RKO (cell line): Measurements from ENCODE around the gene MAPK10.
"Not testable (repeated sequence)": the region's sequence is repeated elsewhere in the genome, so short reads cannot be mapped to it uniquely, and the experiment has no call there.

Experiments
- DNase-seq: peaks from one replicate; pipeline ENCODE4 v3.0.0-alpha.2; 2016; ENCODE audit warnings: low spot score

The MAPK10 gene

DNA sequence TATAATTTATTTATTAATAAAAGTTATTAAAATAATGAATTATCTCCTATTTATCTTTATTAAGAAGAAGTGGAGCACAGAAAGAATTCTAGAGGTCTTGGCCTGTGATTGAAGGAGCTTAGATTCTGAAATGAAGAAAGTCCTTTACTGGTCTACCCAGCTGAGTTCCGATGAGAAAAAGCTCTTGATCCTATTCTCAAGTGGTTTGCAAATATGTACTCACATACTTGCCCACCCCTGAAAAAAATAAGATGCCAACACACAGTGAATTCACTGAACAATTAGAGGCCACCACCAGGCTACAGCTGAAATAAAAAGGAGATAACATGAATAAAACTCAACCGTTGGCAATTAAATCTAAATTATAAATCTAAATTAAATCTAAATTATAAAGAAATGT lies 253.4 kb downstream of the MAPK10 start:
- no peak for DNase-seq

DNA sequence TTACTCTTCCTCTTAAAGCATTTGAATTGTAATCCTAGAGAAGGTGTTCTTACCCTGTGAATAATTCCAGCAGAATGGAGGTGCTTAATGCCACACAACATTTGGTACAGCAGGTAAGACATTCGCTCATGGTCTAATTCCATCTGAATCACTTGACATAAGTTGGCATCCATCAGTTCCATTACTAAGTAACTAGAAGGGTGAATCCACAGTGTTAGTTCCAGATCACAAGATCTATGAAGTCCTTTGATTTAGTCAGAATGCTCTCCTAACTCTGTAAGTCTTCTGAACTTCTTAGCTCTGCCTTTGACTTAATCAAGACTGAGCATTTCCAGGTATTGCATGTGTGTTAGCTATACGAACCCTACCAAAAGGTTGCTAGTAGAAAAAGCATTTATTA lies 258.0 kb downstream of the MAPK10 start:
- no peak for DNase-seq

DNA sequence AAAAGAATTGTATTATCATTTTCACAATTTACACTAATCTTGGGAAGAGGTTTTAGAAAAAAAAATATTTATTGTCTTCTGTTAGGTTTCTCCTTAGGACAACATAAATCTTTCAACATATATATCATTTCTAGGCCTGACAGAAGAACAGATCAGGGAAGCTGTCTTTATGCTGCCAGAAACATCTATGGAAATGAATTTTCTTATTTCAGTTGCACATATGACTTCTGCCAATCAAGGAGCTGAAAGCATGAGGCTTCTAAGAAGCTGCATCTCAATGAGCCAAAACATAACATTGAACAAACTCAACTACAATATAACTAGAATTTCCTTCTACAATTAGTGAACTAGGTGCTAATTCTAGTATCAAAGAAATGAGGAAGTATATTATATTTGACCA lies 258.4 kb downstream of the MAPK10 start:
- no peak for DNase-seq

DNA sequence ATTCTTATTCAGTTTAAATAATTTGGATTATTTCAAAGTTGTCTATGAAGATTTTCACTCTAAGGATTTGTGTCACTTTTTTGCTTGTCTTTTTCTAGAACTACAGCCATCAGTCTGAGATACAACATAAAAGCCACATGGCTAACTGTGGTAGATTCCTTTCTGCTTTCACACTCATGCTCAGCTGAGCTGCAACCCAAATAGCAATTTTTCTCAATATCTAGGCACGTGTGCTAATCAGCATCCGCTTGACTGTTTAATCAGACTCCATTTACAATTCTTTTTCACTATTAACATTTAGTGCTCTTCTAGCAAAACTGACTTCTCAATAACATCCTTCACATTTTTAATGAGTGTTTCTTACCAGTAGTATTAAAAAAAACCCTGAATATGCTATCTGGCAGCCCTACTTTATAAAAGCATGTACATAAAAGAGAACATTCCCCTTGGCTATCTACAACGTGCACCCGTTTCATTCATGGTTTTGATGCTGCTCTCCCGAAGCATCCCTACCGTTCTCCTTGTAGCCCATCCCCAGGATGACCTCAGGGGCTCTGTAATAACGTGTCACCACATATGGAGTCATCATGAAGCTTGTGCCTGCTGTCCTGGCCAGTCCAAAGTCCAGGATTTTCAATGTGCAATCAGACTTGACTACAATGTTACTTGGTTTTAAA lies 259.2 kb downstream of the MAPK10 start:
- DNase-seq: peak; percentile 3

DNA sequence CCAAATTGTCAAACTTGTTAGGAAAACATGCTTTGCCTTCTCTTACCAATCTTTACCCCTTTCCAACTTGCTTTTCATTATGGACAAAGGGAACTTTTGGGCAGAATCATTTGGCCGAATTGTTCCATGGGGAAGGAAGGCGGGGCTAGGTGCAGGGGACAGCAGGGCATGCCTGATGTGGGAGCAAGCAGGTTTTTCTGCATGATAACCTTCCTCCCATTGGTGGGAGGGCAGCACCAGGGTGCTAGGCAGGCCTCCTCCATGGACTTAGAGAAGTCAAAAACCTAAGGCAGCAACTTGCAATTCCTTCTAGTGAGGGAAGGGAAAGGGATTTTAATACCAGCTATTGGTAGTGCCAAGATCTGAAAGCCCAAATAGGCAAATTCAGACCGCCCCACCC lies 260.5 kb downstream of the MAPK10 start:
- no peak for DNase-seq

DNA sequence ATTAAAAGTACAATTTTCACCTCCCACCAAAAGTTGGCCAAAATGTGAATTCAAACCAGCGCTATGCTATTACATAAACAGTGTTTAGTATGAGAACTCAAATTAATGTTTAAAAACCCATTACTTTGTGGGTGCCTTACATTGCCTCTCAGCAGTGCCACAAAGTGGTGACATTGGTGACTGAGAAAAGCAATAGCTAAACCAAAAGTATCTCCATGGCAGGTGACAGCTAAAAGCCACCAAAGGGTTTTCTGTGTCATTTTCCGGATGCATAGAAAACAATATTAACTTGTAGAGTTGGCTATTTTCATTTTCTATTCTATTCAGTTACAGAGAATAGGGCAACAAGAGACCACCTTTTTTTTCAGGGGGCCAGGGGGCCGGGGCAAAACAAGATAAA lies 261.2 kb downstream of the MAPK10 start:
- DNase-seq: no peak

DNA sequence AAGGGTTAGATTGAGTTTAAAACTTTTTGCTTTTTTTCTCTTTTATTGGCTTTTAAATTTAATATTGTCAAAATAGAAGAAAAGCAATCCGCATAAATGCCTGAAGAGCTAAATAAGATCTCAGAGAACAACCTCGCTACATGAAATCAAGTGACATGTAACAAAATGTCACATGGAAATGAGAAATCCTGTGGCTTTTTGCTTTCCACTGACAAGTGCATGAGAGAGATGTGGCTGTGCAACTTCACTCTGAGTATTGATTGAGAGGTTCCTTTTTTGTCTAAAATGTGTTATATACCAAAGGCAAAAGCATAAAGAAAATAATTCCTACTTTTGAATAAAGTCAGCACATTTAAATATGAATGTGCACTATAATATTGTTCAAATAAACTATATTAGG lies 263.5 kb downstream of the MAPK10 start:
- DNase-seq: no peak

DNA sequence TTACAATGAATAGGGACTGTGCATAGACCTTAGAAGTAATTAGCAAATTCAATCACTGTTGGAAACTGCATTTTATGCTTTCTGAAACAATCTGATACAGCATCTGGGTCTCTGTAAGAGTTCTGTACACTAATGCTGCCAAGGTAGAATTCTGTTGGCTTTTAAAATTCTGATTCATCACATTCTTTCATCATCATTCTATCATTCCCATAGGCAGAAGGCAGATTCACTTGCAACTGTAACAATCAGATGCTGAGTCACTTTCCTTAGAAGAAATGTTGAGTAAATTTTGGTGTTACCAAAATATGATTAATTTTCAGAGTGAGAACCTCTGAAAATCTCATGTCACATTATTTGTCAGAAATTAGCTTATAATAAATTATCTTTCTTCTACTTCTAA lies 267.2 kb downstream of the MAPK10 start:
- DNase-seq: peak; percentile 56

DNA sequence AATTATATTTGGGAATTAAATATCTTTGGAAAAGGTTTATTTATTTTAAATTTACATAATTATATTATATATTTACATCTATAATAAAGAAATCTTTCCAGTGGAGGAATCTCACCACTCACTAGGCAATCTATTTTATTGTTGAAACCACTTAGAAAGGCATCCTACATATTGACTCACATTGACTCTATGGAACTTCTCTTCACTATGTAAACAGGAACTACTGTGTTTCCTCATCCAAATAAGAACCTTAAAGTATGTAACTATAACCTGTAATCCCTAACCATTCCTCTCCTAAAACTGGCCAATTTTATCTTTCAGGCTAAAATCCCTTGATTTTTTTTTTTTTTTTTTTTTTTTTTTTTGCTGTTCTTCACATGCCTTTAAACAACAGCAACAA lies 268.7 kb downstream of the MAPK10 start:
- DNase-seq: no peak

DNA sequence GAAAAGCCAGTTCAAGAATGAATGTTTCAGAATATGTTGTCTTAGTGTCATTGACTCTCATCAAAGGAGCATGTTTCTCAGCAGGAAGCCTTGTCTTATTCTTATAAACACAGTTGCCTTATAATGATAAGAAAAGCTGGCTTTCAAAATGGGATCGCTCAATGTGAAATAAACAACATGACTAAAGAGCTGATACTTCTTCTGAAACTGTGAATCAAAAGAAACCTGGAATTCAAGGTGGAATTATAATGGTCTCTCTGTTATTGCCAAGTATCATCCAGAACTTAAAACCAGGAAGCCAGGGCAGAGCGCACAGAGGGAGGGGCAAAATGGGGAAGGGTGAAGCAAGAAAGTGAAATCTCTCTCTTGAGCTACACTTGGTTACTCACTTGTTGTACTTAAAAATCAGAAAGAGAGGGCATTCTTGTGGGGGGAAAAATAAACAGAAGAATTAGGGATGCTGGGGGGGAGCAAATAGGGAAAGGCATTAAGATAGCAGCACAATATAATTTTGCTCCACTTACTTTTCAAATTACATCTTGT lies 270.0 kb downstream of the MAPK10 start:
- no peak for DNase-seq

DNA sequence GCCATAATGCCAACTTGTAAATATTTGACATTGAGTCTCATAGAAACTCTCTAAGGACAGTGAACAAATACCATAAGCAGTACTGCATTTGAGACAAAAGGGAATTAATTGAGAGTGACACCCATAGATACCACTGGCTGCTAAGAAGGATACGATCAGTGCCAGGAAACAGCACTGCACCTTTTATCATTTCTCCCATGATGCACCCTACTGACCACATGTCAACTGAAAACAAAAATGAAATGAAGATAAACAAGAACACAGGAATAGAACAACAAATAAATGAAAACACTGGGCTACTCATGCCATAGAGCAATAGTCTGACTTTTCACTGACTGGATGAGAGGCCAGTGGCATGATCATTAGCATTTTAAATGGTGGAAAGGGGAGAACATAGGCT lies 270.8 kb downstream of the MAPK10 start:
- no peak for DNase-seq

DNA sequence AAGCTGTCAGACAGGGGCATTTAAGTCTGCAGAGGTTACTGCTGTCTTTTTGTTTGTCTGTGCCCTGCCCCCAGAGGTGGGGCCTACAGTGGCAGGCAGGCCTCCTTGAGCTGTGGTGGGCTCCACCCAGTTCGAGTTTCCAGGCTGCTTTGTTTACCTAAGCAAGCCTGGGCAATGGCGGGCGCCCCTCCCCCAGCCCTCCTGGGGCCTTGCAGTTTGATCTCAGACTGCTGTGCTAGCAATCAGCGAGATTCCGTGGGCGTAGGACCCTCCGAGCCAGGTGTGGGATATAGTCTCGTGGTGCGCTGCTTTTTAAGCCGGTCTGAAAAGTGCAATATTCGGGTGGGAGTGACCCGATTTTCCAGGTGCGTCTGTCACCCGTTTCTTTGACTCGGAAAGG lies 284.1 kb downstream of the MAPK10 start:
- DNase-seq: not testable (repeated sequence)

DNA sequence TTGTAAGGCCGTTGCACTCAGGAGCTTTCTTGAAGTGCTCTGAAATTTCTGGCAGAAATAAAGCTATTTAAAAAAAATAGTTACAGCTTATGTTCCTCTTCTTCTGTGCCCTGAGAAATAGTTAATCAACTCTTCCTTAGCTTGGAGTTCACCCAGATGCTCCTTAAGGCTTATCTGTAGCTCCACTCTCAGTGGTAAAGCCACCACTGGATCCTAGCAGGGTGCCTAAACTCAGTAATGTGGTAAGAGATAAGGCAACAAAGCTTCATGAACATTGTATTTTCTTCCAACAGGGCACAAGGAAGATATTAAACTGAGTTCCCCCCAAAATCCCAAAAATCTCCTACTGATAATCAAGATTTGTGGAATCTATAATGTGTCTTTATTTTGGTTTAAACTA lies 299.5 kb downstream of the MAPK10 start:
- DNase-seq: no peak

DNA sequence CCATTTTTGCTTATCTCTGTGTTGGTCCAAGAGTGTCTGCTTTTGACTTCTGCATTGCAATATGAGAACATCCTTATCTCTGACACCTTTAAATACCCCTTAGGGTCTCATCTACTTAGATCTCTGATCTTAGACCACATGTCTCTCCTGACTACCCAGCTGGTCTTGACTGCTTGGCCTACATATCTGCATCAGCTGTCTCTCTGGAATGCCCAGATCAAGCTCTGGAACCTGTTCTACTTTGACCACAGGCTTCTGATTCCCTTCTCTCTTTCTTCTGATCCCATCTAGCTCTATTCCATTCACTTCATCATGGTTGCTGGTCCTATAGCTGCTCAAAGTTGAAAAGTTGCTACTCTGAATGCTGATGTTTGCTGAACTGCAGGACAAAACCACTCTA lies 301.2 kb downstream of the MAPK10 start:
- DNase-seq: no peak

DNA sequence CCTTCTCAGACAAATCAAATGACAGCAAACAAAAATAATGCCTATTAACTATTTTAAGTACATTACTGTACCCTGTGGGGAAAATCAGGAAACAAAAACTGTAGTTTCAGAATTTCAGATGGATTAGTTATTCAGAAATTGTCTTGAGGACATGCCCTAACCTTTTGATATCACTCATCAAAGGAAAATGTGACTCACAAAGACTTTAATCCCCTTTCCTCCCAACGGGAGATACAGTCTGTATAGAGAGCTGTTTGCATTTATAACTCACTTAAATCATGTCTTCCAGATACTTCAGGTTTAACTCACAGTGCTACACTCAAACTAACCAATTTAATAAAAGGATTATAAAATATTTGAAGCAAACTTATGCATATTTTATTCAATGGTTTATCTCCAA lies 304.0 kb downstream of the MAPK10 start:
- peak; percentile 27 for DNase-seq

DNA sequence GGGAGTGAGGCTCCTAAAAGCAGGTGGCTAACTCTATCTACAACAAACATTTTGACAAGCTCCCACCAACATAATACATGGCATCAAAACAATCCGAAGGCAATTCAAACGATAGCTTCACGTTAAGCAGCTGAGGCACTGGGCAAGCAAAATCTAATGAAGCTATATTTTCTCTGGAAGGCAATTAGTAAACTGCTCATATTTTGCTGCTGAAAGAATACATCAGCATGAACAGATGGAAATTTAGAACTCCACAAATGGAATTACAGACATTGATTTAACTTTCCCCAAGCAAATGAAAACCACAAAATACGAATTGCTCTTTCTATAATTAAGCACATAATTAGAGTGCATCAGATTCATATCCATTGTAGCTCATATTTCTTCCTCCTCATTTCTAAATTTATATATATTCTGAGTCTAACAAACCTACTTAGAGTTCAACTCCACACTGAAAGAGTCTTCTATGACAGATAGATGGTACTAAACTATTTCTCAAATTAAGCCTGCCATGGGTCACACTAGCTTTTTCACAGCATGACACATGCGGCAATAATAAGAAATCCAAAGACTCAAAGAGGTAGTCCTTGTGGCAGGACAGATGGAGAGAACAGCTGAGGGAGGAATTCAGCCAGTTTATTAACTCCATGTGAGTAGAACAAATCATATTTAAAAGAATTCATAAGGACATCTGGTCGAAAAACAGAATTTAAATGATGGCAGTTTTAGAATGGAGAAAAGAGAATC lies 305.4 kb downstream of the MAPK10 start:
- DNase-seq: no peak

DNA sequence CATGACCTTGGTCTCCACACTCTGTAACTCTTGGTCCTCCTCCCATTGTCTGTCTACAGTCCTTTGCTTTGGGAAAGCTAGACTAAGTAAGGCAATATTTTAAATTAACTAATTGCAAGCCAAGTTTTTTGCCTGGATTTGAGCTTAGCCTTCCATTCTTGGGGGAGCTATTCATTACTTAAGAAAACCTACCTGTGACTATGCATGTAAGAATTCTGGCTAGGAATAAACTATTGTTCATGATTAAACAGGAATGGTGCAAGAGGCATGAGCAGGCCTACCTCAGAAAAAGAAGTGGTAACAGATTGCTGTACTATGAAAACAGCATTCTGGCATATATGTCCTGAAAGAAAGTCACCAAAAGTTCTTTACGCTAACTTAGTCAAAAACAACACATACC lies 309.4 kb downstream of the MAPK10 start:
- DNase-seq: no peak

DNA sequence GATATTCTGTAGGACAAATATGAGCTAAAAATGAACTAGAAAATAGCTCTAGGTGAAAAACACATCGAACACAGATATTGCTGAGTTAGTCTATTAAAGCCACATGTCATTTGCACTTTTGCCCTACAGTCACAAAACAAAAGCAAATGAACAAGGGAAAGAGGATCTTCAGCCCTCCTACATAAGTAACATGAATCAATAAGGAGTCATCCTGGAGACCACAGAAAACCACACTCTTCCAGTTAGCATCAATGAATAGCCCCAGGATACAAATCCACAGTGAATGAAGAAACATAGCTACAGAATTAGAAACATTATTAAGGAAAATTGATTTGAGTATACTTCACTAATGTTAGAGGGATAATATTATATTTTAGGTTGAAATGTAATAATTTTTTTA lies 311.4 kb downstream of the MAPK10 start:
- DNase-seq: no peak

DNA sequence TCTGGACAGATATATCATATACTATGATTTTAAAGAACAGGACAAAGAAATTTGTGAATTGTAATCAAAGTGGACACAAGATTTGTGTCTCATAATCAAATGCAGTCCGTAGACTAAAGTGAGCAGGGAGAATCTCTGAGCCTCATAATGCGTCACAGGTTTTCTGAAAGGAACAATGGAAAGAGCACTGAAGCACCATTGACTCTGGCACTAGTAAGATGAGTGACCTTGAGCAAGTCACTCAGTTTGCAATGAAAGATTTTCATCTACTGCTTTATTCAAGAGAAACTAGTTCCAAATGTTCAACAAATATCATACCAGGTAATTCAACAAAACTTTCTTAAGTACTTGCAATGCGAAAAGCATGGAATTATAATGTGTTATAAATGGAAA lies 315.3 kb downstream of the MAPK10 start:
- no peak for DNase-seq

DNA sequence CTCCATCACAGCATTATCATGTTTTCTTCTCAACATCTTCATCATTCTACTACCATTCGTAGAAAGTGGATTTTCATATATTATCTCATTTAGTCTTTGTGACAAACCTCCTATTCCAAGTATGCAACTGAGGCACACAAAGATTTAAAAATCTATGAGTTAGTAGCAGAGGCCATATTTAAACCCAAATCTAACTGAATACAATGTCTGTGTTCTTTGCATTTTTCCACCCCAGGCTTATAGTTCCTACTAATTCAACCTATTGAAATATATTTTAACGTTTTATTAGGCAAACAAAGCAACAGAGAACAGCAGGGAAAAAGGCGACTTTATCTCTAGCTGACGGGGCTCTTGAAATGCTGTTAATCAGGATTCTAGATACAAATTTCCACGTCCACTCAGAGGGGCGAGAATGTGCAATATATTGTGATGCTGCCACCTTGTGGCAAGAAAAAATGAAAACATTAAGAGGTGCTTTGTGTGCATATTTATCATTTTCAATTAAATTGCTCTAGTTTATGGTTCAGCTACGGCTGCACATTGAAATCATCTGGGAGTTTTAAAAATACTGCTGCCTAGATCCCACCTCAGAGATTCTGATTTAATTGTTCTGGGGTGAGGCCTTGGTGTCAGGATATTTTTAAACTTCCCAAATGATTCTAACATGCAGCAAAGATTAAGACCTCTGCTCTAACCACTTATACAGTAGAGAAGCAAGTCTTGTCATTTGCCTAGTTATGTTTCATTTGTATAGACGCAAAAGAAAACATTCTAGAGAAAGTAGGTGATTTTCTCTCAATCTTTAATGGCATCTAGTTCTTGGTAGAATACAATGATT lies 315.9 kb downstream of the MAPK10 start:
- peak; percentile 53 for DNase-seq

DNA sequence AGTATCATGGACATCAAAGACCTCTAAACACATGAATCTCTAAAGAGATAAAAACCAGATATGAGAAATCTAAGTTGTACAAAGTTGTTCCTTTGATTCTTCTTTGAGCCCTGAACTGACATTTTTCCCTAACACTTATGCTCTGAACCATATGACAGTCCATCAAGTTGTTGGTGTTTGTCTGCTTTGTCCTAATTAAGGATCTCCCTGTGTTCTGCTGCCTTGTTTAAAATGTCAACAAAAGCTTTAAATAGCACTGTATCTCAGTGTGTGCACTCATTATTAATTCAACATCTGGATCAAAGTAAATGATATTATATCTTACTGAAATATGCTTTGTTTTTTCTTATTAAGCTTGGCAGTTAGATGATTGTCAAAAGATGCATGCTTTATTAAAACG lies 321.8 kb downstream of the MAPK10 start:
- DNase-seq: no peak

DNA sequence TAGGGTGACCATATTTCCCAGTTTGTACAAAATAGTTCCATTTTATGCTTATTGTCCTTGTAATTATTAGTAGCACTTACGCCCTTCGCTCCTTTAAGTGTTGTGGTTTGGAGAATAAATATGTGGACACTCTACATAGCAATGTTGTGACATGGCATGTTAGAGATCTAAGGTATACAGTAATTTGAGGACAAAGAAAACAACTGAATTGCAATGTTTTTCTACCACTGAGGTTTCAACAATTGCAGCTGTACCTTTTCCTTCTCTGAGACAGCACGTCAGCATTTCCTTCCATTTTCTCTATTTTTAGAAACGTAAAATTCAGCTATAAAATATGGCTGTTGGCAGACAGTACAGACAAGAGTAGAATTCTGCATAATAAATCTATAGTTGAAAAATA lies 323.1 kb downstream of the MAPK10 start:
- no peak for DNase-seq

DNA sequence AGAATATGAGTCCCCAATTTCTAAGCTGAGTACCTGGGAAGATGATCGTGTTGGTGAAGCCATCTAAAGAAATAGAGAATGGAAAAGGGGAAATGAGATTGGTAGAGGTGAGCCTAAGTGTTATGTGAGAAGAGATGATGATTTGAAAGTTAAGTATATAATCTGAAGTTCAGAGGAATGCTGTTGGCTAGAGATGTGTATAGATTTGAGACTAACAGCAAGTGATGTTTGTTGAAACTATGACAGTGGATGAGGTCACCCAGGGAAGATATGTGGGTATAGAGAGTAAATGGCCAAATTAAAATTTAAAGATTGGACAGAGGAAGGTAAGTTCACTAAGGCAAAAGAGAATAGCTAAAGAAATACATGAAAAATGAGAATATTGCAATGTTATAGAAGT lies 324.2 kb downstream of the MAPK10 start:
- no peak for DNase-seq
